OCI-LY3 (cell line): Measurements from ENCODE around the gene SMPDL3A.

ENCODE experiments used
- H2AFZ ChIP-seq: fragments of 200-600, 300-600 bp; shearing (Covaris generic); 2 replicates; pipeline ENCODE4 v1.6.0; 2014; ENCODE audit warnings: antibody characterized with exemption, low read depth, low read length
- H3K27ac ChIP-seq: fragments of 200-600, 300-600 bp; sonication (generic); 2 replicates; pipeline ENCODE4 v1.5.1; 2014; ENCODE audit warnings: mild to moderate bottlenecking, low read length, moderate library complexity, mixed read lengths
- H3K27me3 ChIP-seq: fragments of 200-600, 300-600 bp; sonication (generic); 2 replicates; pipeline ENCODE4 v1.6.1; 2014; ENCODE audit warnings: low read depth, low read length, mixed read lengths
- H3K36me3 ChIP-seq: fragments of 200-600, 300-600 bp; sonication (generic); replicated peaks from 2 replicates; pipeline ENCODE3; 2014; ENCODE audit warnings: low read depth, low read length, mixed read lengths
- H3K4me1 ChIP-seq: fragments of 300-600, 200-600 bp; sonication (generic); 2 replicates; pipeline ENCODE4 v1.6.1; 2014; ENCODE audit warnings: low read length, mixed read lengths
- H3K4me2 ChIP-seq: fragments of 200-600, 300-600 bp; sonication (generic); 2 replicates; pipeline ENCODE4 v1.6.1; 2014; ENCODE audit warnings: low read length, mixed read lengths
- H3K4me3 ChIP-seq: fragments of 300-600, 200-600 bp; sonication (generic); 2 replicates; pipeline ENCODE4 v1.5.1; 2014; ENCODE audit warnings: antibody characterized with exemption, mild to moderate bottlenecking, low read length, moderate library complexity
- H3K79me2 ChIP-seq: fragments of 300-600, 200-600 bp; shearing (Covaris generic); 2 replicates; pipeline ENCODE4 v1.6.1; 2014; ENCODE audit warnings: mild to moderate bottlenecking, low read length, mixed read lengths
- H3K9ac ChIP-seq: fragments of 300-600, 200-600 bp; shearing (Covaris generic); 2 replicates; pipeline ENCODE4 v1.6.0; 2014; ENCODE audit warnings: mild to moderate bottlenecking, low read length, moderate library complexity
- H3K9me3 ChIP-seq: fragments of 200-600, 300-600 bp; shearing (Covaris generic); 2 replicates; pipeline ENCODE4 v1.6.1; 2014; ENCODE audit warnings: low read length, mixed read lengths; ENCODE audit not compliant: insufficient read depth
- H4K20me1 ChIP-seq: fragments of 200-600, 300-600 bp; sonication (generic); 2 replicates; pipeline ENCODE4 v1.6.1; 2016; ENCODE audit warnings: low read length, mixed read lengths; ENCODE audit not compliant: insufficient read depth
- EZH2phosphoT487 ChIP-seq: fragments of 200-600 bp; shearing (Covaris generic); IDR thresholded peaks from 2 replicates; pipeline ENCODE4 v1.6.1; 2018; ENCODE audit warnings: antibody characterized with exemption, mixed run types, low read depth
- TF ChIP-seq, protein P1 (sequence below): fragments of 200-600, 300-600 bp; sonication (generic); IDR thresholded peaks from 2 replicates; pipeline ENCODE4 v1.5.1; 2014; ENCODE audit warnings: antibody characterized with exemption, low read length, low read depth

SMPDL3A gene

GRCh38 chr6:122825163-122825562 is 36.1 kb downstream of the SMPDL3A start:
- H4K20me1 ChIP-seq, result no peaks in the 10 kb centered on the region
- no peaks in the 10 kb centered on the region for H3K27me3 ChIP-seq
- H3K4me3 ChIP-seq, result no peak overlapping the region
- H3K4me2 ChIP-seq, result no peak overlapping the region
- no peak overlapping the region for H3K27ac ChIP-seq
- H3K79me2 ChIP-seq, result no peaks in the 10 kb centered on the region
- no peak overlapping the region for H2AFZ ChIP-seq
- H3K4me1 ChIP-seq, result no peaks in the 10 kb centered on the region
- no peak overlapping the region for H3K9ac ChIP-seq
- TF ChIP-seq EZH2phosphoT487, result no peak
- TF ChIP-seq, protein P1, sequence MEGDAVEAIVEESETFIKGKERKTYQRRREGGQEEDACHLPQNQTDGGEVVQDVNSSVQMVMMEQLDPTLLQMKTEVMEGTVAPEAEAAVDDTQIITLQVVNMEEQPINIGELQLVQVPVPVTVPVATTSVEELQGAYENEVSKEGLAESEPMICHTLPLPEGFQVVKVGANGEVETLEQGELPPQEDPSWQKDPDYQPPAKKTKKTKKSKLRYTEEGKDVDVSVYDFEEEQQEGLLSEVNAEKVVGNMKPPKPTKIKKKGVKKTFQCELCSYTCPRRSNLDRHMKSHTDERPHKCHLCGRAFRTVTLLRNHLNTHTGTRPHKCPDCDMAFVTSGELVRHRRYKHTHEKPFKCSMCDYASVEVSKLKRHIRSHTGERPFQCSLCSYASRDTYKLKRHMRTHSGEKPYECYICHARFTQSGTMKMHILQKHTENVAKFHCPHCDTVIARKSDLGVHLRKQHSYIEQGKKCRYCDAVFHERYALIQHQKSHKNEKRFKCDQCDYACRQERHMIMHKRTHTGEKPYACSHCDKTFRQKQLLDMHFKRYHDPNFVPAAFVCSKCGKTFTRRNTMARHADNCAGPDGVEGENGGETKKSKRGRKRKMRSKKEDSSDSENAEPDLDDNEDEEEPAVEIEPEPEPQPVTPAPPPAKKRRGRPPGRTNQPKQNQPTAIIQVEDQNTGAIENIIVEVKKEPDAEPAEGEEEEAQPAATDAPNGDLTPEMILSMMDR, result no peak
- H3K9me3 ChIP-seq, result no peaks in the 10 kb centered on the region
- no peaks in the 10 kb centered on the region for H3K36me3 ChIP-seq

- Histone ChIP-seq H3K4me1 (no peaks in the 10 kb centered on the region), H3K27ac (no peak overlapping the region), H2AFZ (no peak overlapping the region), H3K9ac (no peak overlapping the region), H3K4me3 (no peak overlapping the region), H4K20me1 (no peaks in the 10 kb centered on the region), H3K79me2 (no peaks in the 10 kb centered on the region), H3K4me2 (no peak overlapping the region), H3K27me3 (no peaks in the 10 kb centered on the region), H3K9me3 (no peaks in the 10 kb centered on the region), H3K36me3 (no peaks in the 10 kb centered on the region)
- TF ChIP-seq EZH2phosphoT487, result no peak
- TF ChIP-seq, protein P1, result no peak
These were observed 40.4 kb downstream of the SMPDL3A start for GRCh38 chr6:122829456-122829855.

- no peaks in the 10 kb centered on the region for H3K79me2 ChIP-seq
- no peaks in the 10 kb centered on the region for H3K9me3 ChIP-seq
- H3K27me3 ChIP-seq, result no peaks in the 10 kb centered on the region
- H2AFZ ChIP-seq, result no peak overlapping the region
- H3K27ac ChIP-seq, result no peak overlapping the region
- H3K9ac ChIP-seq, result no peak overlapping the region
- no peak for TF ChIP-seq EZH2phosphoT487
- TF ChIP-seq, protein P1, result no peak
- no peak overlapping the region for H3K4me3 ChIP-seq
- H3K4me1 ChIP-seq, result no peaks in the 10 kb centered on the region
- no peaks in the 10 kb centered on the region for H3K36me3 ChIP-seq
- H3K4me2 ChIP-seq, result no peak overlapping the region
- no peaks in the 10 kb centered on the region for H4K20me1 ChIP-seq
These were observed 42.5 kb downstream of the SMPDL3A start for GRCh38 chr6:122831511-122831910.

DNA sequence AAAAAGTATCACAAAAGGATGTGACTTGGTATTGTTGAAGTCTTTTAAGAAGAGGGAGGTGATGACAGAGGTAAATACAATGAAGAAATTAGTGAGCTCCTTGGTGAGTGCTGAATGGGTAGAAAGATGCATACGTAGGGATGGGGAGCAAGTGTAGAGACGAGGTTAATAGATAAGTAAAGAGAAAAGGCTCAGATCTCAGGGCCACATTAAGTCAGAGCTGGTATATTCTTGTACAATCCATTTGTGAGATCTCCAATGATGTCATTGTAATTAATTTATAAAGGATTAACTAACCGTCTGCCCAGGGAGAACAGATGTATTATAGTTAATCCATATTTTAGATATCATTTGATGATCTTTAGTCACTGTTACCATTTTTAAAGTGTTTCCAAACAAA is 43.4 kb downstream of the SMPDL3A start:
- Histone ChIP-seq H2AFZ (no peak overlapping the region), H3K9me3 (no peaks in the 10 kb centered on the region), H4K20me1 (no peaks in the 10 kb centered on the region), H3K27me3 (no peaks in the 10 kb centered on the region), H3K4me1 (no peaks in the 10 kb centered on the region), H3K27ac (no peak overlapping the region), H3K36me3 (no peaks in the 10 kb centered on the region), H3K4me2 (no peak overlapping the region), H3K4me3 (no peak overlapping the region), H3K9ac (no peak overlapping the region), H3K79me2 (no peaks in the 10 kb centered on the region)
- no peak for TF ChIP-seq EZH2phosphoT487
- TF ChIP-seq, protein P1, result no peak
